Activated CD8-positive, alpha-beta memory T cell treated with anti-CD3 and anti-CD28 coated beads for 24 hours (primary cell): Measurements from ENCODE around the gene MYOT.
"Not testable (repeated sequence)": the region's sequence is repeated elsewhere in the genome, so short reads cannot be mapped to it uniquely, and the experiment has no call there.

Experiments used
- DNase-seq: peaks from one replicate; pipeline ENCODE4 v3.0.0-alpha.2; 2020

MYOT gene

GRCh38 chr5:137867664-137868063, at the start of gene MYOT:
Gene MYOT, plus strand, starts transcription at chr5:137867860. Its CDS starts 2,792 bp downstream, at chr5:137870652.
- DNase-seq = no peak

GRCh38 chr5:137819766-137820165, 47.9 kb upstream of the MYOT start:
- no peak for DNase-seq

GRCh38 chr5:137822158-137822764, 45.4 kb upstream of the MYOT start:
- no peak for DNase-seq

- no peak for DNase-seq
Measured at GRCh38 chr5:137822984-137823383, 44.7 kb upstream of the MYOT start.

GRCh38 chr5:137825165-137825564, 42.5 kb upstream of the MYOT start:
- DNase-seq = no peak

- no peak for DNase-seq
Measured at GRCh38 chr5:137826067-137826466, 41.6 kb upstream of the MYOT start.

- DNase-seq = no peak
Measured at GRCh38 chr5:137828180-137828579, 39.5 kb upstream of the MYOT start.

GRCh38 chr5:137828664-137829063, 39.0 kb upstream of the MYOT start:
- DNase-seq = no peak

GRCh38 chr5:137831105-137831504, 36.6 kb upstream of the MYOT start:
- no peak for DNase-seq

GRCh38 chr5:137831526-137831925, 36.1 kb upstream of the MYOT start:
- no peak for DNase-seq

GRCh38 chr5:137832416-137832815, 35.2 kb upstream of the MYOT start:
- DNase-seq = no peak

GRCh38 chr5:137833463-137833862, 34.2 kb upstream of the MYOT start:
- no peak for DNase-seq

- no peak for DNase-seq
Measured at GRCh38 chr5:137834498-137835049, 33.1 kb upstream of the MYOT start.

- no peak for DNase-seq
Measured at GRCh38 chr5:137836298-137836697, 31.4 kb upstream of the MYOT start.

- DNase-seq = no peak
Measured at GRCh38 chr5:137836997-137837396, 30.7 kb upstream of the MYOT start.

- DNase-seq = no peak
Measured at GRCh38 chr5:137837491-137838394, 29.9 kb upstream of the MYOT start.

- no peak for DNase-seq
Measured at GRCh38 chr5:137838976-137839375, 28.7 kb upstream of the MYOT start.

- DNase-seq = no peak
Measured at GRCh38 chr5:137842296-137842695, 25.4 kb upstream of the MYOT start.

- no peak for DNase-seq
Measured at GRCh38 chr5:137843676-137844299, 23.9 kb upstream of the MYOT start.

- DNase-seq = no peak
Measured at GRCh38 chr5:137845472-137845871, 22.2 kb upstream of the MYOT start.

- DNase-seq = no peak
Measured at GRCh38 chr5:137847687-137848086, 20.0 kb upstream of the MYOT start.

GRCh38 chr5:137853165-137853564, 14.5 kb upstream of the MYOT start:
- not testable (repeated sequence) for DNase-seq

GRCh38 chr5:137856201-137856600, 11.5 kb upstream of the MYOT start:
- no peak for DNase-seq
